Right lobe of liver (tissue), 4 donors: ENCODE results near the gene TPSAB1.

Experiments
- CTCF ChIP-seq, 4 donors: fragments of 200-600 bp in 3 of 4; fragments of 450-650 bp in 1 of 4; IDR thresholded peaks; one replicate each; pipeline versions ENCODE4 v1.5.1 to v1.8.0; 2016 to 2022; ENCODE audit warnings: antibody characterized with exemption in 4 of 4, mild to moderate bottlenecking in 2 of 4
- POLR2A ChIP-seq: fragments of 450-650 bp; IDR thresholded peaks from one replicate; pipeline ENCODE4 v1.6.1; 2017; ENCODE audit warnings: antibody characterized with exemption, mild to moderate bottlenecking
- donor health status: DM: no; HTN: no; CAD: no.
- donor health status: DM: no; HTN: no; CAD: no.
- donor health status: DM: no; HTN: yes; CAD: no.

GRCh38 chr16:1244881-1245280 is 4.4 kb downstream of the TPSAB1 start:
- no peak for TF ChIP-seq CTCF (IDR thresholded peaks at IDR 0.05)
- no peak for TF ChIP-seq POLR2A
